ENCODE results near the gene MAP2K5. TPM values are rescaled to one million over a fixed set of nuclear protein-coding genes. Genes with fewer than 3 reads are reported as not detected.

Gene MAP2K5
- total RNA-seq, 1 donor from 2014 or later, result 26.1 TPM

- Mint-ChIP-seq H3K27me3 (ENCODE audit: unreplicated experiment) (no peaks in the 10 kb centered on the region), H3K4me1 (ENCODE audit: unreplicated experiment) (peaks cover 2% of the 10 kb centered on the region), H3K27ac (ENCODE audit: unreplicated experiment) (no peak overlapping the region), H3K36me3 (ENCODE audit: unreplicated experiment) (peaks cover 8% of the 10 kb centered on the region), H3K4me3 (ENCODE audit: unreplicated experiment) (no peak overlapping the region), H3K9me3 (ENCODE audit: unreplicated experiment) (no peaks in the 10 kb centered on the region)
- TF ChIP-seq CTCF (IDR thresholded peaks at IDR 0.05), result no peak
- DNase-seq (ENCODE audit: extremely low spot score, unreplicated experiment), result no peak
Observed at GRCh38 chr15:67745073-67746006, 202.8 kb downstream of the MAP2K5 start.

DNA sequence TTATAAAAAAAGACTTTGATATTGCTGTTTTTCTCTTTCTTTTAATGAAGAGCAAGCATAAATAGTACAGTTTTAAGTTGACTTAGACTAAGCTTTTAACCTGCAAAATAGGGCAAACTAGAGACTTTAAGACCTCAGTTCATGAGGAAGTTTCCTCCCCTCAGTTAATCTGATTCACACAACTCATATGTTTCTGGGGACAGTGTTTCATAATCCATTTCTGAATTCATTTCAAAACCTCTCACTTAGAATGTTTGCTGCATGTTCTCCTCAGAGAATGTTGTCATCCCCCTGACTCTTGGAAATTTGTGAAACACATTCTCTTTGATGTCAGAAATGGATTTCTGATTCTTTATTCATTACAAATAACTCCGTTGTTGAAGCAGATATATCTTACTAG lies 203.5 kb downstream of the MAP2K5 start:
- Mint-ChIP-seq H3K27ac (ENCODE audit: unreplicated experiment) (no peak overlapping the region), H3K36me3 (ENCODE audit: unreplicated experiment) (peaks cover 8% of the 10 kb centered on the region)
- DNase-seq (ENCODE audit: extremely low spot score, unreplicated experiment), result no peak

DNA sequence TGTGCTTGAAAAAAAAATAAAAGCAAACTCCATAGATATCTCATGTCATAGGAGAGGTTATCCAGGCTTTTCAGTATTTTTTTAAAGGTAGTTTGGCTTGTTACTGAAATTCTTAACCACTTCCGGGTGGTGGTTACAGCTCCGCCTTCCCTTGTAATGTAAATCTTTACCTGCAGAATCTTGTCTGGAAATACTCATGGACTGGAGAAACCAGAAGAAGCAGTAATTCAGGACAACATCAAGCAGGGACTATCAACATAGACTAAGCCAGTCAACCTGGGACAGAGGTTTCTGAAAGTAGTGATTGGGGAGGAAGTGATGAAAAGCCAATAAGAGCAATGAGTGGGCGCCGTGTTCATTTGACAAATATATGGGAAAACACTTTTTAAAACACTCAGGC lies 203.9 kb downstream of the MAP2K5 start:
- Mint-ChIP-seq H3K9me3 (ENCODE audit: unreplicated experiment) (no peaks in the 10 kb centered on the region), H3K27ac (ENCODE audit: unreplicated experiment) (no peak overlapping the region), H3K27me3 (ENCODE audit: unreplicated experiment) (no peaks in the 10 kb centered on the region), H3K36me3 (ENCODE audit: unreplicated experiment) (peaks cover 7% of the 10 kb centered on the region), H3K4me3 (ENCODE audit: unreplicated experiment) (no peak overlapping the region), H3K4me1 (ENCODE audit: unreplicated experiment) (peaks cover 2% of the 10 kb centered on the region)
- TF ChIP-seq CTCF (IDR thresholded peaks at IDR 0.05), result no peak
- DNase-seq (ENCODE audit: extremely low spot score, unreplicated experiment), result no peak

More for the DNA sequence above, 203.5 kb downstream of the MAP2K5 start:
- Mint-ChIP-seq H3K4me3 (ENCODE audit: unreplicated experiment) (no peak overlapping the region), H3K27me3 (ENCODE audit: unreplicated experiment) (no peaks in the 10 kb centered on the region), H3K4me1 (ENCODE audit: unreplicated experiment) (peaks cover 2% of the 10 kb centered on the region), H3K9me3 (ENCODE audit: unreplicated experiment) (no peaks in the 10 kb centered on the region)
- TF ChIP-seq CTCF (IDR thresholded peaks at IDR 0.05), result no peak

GRCh38 chr15:67747921-67748320 lies 205.4 kb downstream of the MAP2K5 start:
- Mint-ChIP-seq H3K36me3 (ENCODE audit: unreplicated experiment) (peaks cover 6% of the 10 kb centered on the region), H3K27me3 (ENCODE audit: unreplicated experiment) (no peaks in the 10 kb centered on the region), H3K4me1 (ENCODE audit: unreplicated experiment) (peaks cover 2% of the 10 kb centered on the region), H3K4me3 (ENCODE audit: unreplicated experiment) (no peak overlapping the region), H3K27ac (ENCODE audit: unreplicated experiment) (no peak overlapping the region), H3K9me3 (ENCODE audit: unreplicated experiment) (peaks cover under 1% of the 10 kb centered on the region)
- TF ChIP-seq CTCF (IDR thresholded peaks at IDR 0.05), result no peak
- no peak for DNase-seq (ENCODE audit: extremely low spot score, unreplicated experiment)

GRCh38 chr15:67750371-67750770 lies 207.9 kb downstream of the MAP2K5 start:
- Mint-ChIP-seq H3K36me3 (ENCODE audit: unreplicated experiment) (peaks cover 11% of the 10 kb centered on the region), H3K27me3 (ENCODE audit: unreplicated experiment) (no peaks in the 10 kb centered on the region), H3K4me1 (ENCODE audit: unreplicated experiment) (peaks cover 1% of the 10 kb centered on the region), H3K4me3 (ENCODE audit: unreplicated experiment) (no peak overlapping the region), H3K27ac (ENCODE audit: unreplicated experiment) (no peak overlapping the region), H3K9me3 (ENCODE audit: unreplicated experiment) (peaks cover 10% of the 10 kb centered on the region)
- no peak for DNase-seq (ENCODE audit: extremely low spot score, unreplicated experiment)
- no peak for TF ChIP-seq CTCF (IDR thresholded peaks at IDR 0.05)

Data from osteocyte (in vitro differentiated cells).